Heart left ventricle (tissue), 16 donors: ENCODE data around the gene TUT1. TPM values are rescaled to one million over a fixed set of nuclear protein-coding genes. Genes with fewer than 3 reads are reported as not detected.

Experiments used
- ATAC-seq, 4 donors: fragments of 200-7000 bp; cut with Tn5 transposase; one replicate each; pipeline ENCODE4 v1.9.1; 2020 to 2022; ENCODE audit warnings: moderate library complexity in 4 of 4, mild to moderate bottlenecking in 3 of 4, moderate number of reproducible peaks in 1 of 4
- DNase-seq, 5 donors: peaks; one replicate each; pipeline ENCODE4 v3.0.0-alpha.2; 2020
- H3K27ac ChIP-seq, 12 donors: fragments of 200-600 bp; sonication (generic) in 4 of 12; one replicate each; pipeline versions ENCODE4 v1.5.0 to v1.8.0; 2016 to 2022; ENCODE audit warnings: mild to moderate bottlenecking in 2 of 12
- H3K27me3 ChIP-seq, 9 donors: fragments of 200-600 bp; sonication (generic) in 2 of 9; one replicate each; pipeline versions ENCODE4 v1.5.1 to v1.8.0; 2016 to 2022; ENCODE audit warnings: mild to moderate bottlenecking in 3 of 9
- H3K36me3 ChIP-seq, 9 donors: fragments of 200-600 bp; sonication (generic) in 2 of 9; one replicate each; pipeline versions ENCODE4 v1.5.0 to v1.8.0; 2018 to 2022; ENCODE audit warnings: mild to moderate bottlenecking in 2 of 9
- H3K4me1 ChIP-seq, 12 donors: fragments of 200-600 bp; sonication (generic) in 4 of 12; one replicate each; pipeline versions ENCODE4 v1.5.0 to v1.8.0; 2016 to 2022; ENCODE audit warnings: mild to moderate bottlenecking in 3 of 12
- H3K4me3 ChIP-seq, 12 donors: fragments of 200-600 bp; sonication (generic) in 4 of 12; one replicate each; pipeline versions ENCODE4 v1.5.0 to v1.8.0; 2017 to 2022; ENCODE audit warnings: mild to moderate bottlenecking in 9 of 12, moderate library complexity in 4 of 12
- H3K9me3 ChIP-seq, 12 donors: fragments of 200-600 bp; sonication (generic) in 4 of 12; one replicate each; pipeline versions ENCODE4 v1.5.0 to v1.8.0; 2016 to 2022; ENCODE audit warnings: mild to moderate bottlenecking in 1 of 12
- POLR2A ChIP-seq, 2 donors: fragments of 450-650 bp; IDR thresholded peaks; one replicate each; pipeline ENCODE4 v1.6.1; 2017; ENCODE audit warnings: antibody characterized with exemption in 2 of 2, mild to moderate bottlenecking in 2 of 2, moderate library complexity in 2 of 2
- WGBS, 4 donors: extraction: QIAGEN DNeasy Blood & Tissue Kit in 2 of 4; methylation state at CpG; one replicate each; pipeline versions ENCODE4 v1.1.5 to v1.1.7; 2013 to 2018; 5-methylcytosine and 5-hydroxymethylcytosine counted together
- intact Hi-C, 10 donors: fragments of 100-400 bp; cut with DNase I; formaldehyde crosslinking; loops; one replicate each; pipeline versions ENCODE4 v1.11.1 to v1.14.2; 2022
- polyA plus RNA-seq, 2 donors: library from polyadenylated mRNA; stranded (reverse); fragments of 200-250 nt; gene quantifications; one replicate each; pipeline ENCODE4 v1.2.3, GENCODE V29; 2013
- total RNA-seq, 9 donors: library from RNA; depleted of rRNA in 2 of 9; stranded (reverse); fragments of >200 nt in 2 of 9; fragmentation: NEBNext Ultra II Directional in 3 of 9; extraction: Animal tissue kit (Norgen Biotek cat#: 25700) in 3 of 9; gene quantifications; one replicate each; pipeline versions ENCODE4 v1.1.0 to v1.2.4, GENCODE V29; 2016 to 2023
- TF ChIP-seq, protein P1 (sequence below), 12 donors: fragments of 200-600 bp; sonication (generic) in 4 of 12; IDR thresholded peaks; one replicate each; pipeline versions ENCODE4 v1.5.0 to v1.8.0; 2018 to 2022; ENCODE audit warnings: antibody characterized with exemption in 12 of 12, mild to moderate bottlenecking in 5 of 12
- donor health status: ischemic (EF 13 %, LVEDD 7.1; RV severe dilation, severe dysfunction).
- donor health status: healthy with polysubstance abuse.
- donor health status: DM: no; HTN: yes; CAD: no.
- donor health status: DM: no; HTN: no; CAD: no.
- donor health status: ischemic (EF 25% LVEDD 6.9; RV normal size, moderate dysfunction).
- donor health status: ischemic (EF 25% LVEDD 5.7; RV mildly dilated, moderate dysfunction).
- donor health status: healthy.
- donor health status: DM: yes; HTN: yes; CAD: no.
- donor health status: ischemic (EF 35%, LVEDD 5.7; RV mildly dilated, moderate dysfunction).
- donor health status: nonischemic (EF 11% LVEDD 7.7; RV severe dilation, severe dysfunction).
- donor health status: DM: yes; HTN: yes; CAD: no.
- donor health status: PGD.
- donor health status: ischemic (EF 29% LVEDD 5.4; RV normal size, mild dysfunction).
- donor health status: nonischemic (EF 23%, LVEDD 6.1; RV moderate dilation, normal function).

Gene TUT1
- total and polyA plus RNA-seq, 11 donors = 6.3 to 16.3 (median 11.3) TPM

DNA sequence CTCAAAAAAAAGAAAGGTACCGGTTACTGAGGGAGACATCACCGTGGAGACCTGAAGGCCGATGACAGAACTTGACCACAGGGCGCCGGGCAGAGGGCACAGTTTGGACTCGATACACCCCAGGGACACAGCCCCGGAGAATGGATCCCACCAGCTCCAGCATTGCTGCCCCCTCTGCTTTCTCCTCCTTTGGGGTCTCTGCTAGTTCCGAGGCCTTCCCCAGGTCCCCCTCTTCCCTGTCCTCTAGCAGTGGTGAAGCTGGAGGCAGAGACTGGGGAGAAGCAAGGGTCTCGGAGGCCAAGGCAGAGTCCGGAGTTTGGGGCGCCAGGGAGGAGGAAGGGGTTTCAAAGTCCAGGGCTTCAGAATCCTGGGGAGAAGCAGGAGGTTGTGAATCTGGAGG is 12.8 kb downstream of the TUT1 start:
- WGBS, 4 donors = 97 to 100% (median 98%) methylated on average over 11 of the region's 11 CpGs
- Histone ChIP-seq H3K9me3 (no peaks in the 10 kb centered on the region), H3K36me3 (peaks cover 0 to 79% (median 60%) of the 10 kb centered on the region in 9 donors), H3K27me3 (no peaks in the 10 kb centered on the region), H3K4me3 (no peak overlapping the region), H3K27ac (peak overlapping the region in 9 of 12 donors; percentile 9 to 95 (median 84)), H3K4me1 (peaks cover 0 to 40% (median 20%) of the 10 kb centered on the region in 12 donors)
- no peak for DNase-seq
- intact Hi-C loops = no loop called here
- ATAC-seq = no peak
- TF ChIP-seq, protein P1, sequence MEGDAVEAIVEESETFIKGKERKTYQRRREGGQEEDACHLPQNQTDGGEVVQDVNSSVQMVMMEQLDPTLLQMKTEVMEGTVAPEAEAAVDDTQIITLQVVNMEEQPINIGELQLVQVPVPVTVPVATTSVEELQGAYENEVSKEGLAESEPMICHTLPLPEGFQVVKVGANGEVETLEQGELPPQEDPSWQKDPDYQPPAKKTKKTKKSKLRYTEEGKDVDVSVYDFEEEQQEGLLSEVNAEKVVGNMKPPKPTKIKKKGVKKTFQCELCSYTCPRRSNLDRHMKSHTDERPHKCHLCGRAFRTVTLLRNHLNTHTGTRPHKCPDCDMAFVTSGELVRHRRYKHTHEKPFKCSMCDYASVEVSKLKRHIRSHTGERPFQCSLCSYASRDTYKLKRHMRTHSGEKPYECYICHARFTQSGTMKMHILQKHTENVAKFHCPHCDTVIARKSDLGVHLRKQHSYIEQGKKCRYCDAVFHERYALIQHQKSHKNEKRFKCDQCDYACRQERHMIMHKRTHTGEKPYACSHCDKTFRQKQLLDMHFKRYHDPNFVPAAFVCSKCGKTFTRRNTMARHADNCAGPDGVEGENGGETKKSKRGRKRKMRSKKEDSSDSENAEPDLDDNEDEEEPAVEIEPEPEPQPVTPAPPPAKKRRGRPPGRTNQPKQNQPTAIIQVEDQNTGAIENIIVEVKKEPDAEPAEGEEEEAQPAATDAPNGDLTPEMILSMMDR (IDR thresholded peaks at IDR 0.05) = no peak
- no peak for TF ChIP-seq POLR2A (IDR thresholded peaks at IDR 0.05)

DNA sequence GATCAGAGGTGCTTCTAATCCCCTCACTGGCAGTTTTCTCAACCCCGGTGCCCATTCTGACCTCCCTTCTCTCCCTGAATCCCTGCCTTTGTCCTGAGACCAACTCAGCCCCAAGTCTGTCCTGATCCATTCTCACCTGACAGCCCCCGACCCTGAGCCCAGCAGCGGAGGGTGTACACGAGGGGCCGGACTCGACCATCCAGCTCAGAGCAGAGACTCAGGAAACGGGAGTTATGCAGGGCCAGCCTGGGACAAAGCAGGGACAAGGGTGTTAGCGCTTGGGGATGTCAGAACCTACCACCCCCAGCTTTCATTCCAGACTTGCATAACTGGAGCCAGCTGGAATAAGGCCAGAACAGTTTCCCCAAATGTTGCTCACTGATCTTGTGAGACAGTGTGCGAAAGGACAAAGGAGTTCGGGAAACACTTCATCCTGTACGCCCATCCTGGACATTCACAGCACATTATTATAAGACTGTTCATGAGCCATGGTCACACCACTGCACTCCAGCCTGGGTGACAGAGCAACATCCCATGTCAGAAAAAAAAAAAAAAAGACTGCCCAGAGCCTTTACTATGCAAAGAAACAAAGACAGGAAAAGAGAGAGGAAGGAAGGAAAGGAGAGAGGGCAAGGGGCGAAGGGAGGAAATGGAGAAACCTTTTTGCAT is 14.1 kb downstream of the TUT1 start:
- H3K27me3 ChIP-seq = no peaks in the 10 kb centered on the region
- peak in 4 of 5 donors; percentile 57 to 78 (median 76) for DNase-seq
- peak in 3 of 4 donors; percentile 4 to 58 (median 8) for ATAC-seq
- intact Hi-C loops = no loop called here
- peaks cover 0 to 72% (median 58%) of the 10 kb centered on the region in 9 donors for H3K36me3 ChIP-seq
- WGBS, 4 donors = 50 to 67% (median 59%) methylated on average over 12 of the region's 12 CpGs
- H3K9me3 ChIP-seq = no peaks in the 10 kb centered on the region
- H3K27ac ChIP-seq = peak overlapping the region; percentile 68 to 98 (median 90)
- H3K4me1 ChIP-seq = peaks cover 6 to 48% (median 27%) of the 10 kb centered on the region in 12 donors
- TF ChIP-seq, protein P1 (IDR thresholded peaks at IDR 0.05) = no peak
- TF ChIP-seq POLR2A (IDR thresholded peaks at IDR 0.05) = no peak
- peak overlapping the region in 6 of 12 donors; percentile 14 to 88 (median 74) for H3K4me3 ChIP-seq

DNA sequence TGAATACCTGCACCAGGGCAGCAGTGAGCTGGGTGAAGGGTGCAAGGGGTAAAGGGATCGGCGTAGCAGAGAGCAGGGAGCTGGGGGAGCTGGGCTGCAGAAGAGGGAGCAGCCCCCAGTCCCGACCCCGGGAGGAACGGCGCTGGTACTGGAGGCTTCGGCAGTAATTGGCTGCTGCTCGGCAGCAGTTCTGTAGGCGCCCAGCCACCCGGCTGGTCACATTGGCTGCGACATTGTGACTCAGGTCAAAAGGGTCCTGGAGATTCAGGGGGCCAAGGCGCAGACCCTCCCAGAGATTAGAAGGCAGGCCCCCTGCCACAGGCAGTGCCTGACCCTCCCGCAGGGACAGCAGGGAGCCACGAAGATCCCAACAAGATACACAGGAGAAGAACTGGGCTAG is 15.5 kb downstream of the TUT1 start:
- Histone ChIP-seq H3K27ac (peak overlapping the region in 11 of 12 donors; percentile 68 to 98 (median 94)), H3K4me3 (peak overlapping the region in 8 of 12 donors; percentile 58 to 95 (median 82)), H3K36me3 (peaks cover 0 to 72% (median 58%) of the 10 kb centered on the region in 9 donors), H3K27me3 (no peaks in the 10 kb centered on the region), H3K4me1 (peaks cover 7 to 57% (median 34%) of the 10 kb centered on the region in 12 donors), H3K9me3 (no peaks in the 10 kb centered on the region)
- DNase-seq (no peak), ATAC-seq (no peak)
- intact Hi-C loops = loop anchor here in 2 of 10 donors (2.0 kb wide), 2 partner anchors 15 to 29 kb away; partner anchors contain the start of genes AHNAK (in 1 of the 2) and TUT1 (in 1 of the 2)
- 61 to 72% (median 68%) methylated on average over 14 of the region's 14 CpGs for WGBS, 4 donors
- TF ChIP-seq POLR2A (IDR thresholded peaks at IDR 0.05) = no peak
- TF ChIP-seq, protein P1 (IDR thresholded peaks at IDR 0.05) = no peak

DNA sequence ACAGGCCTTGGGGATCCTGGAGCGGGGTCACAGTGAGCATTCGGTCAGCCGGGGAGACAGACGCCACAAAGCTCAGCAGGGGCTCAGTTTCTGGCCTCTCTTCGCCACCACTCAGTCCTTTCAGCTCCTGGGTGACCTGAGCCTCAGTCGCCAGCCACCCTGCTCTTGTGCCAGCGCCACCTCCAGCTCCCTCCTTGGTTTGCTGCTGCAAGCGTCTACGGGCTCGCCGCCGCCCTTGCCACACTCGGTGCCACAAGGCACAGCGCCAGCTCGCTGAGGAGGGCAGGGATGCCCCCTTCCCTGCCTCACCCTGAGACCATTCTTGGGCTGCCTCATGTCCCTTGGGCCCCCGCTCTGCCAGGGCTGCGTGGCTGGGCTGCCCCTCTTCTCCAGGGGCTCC is 16.2 kb downstream of the TUT1 start:
- WGBS, 4 donors = 42 to 74% (median 54%) methylated on average over 12 to 17 of the region's 17 CpGs
- peaks cover 7 to 62% (median 37%) of the 10 kb centered on the region in 12 donors for H3K4me1 ChIP-seq
- DNase-seq (no peak), ATAC-seq (no peak)
- H3K27me3 ChIP-seq = no peaks in the 10 kb centered on the region
- TF ChIP-seq POLR2A (IDR thresholded peaks at IDR 0.05) = no peak
- TF ChIP-seq, protein P1 (IDR thresholded peaks at IDR 0.05) = no peak
- H3K9me3 ChIP-seq = no peaks in the 10 kb centered on the region
- H3K36me3 ChIP-seq = peaks cover 0 to 72% (median 60%) of the 10 kb centered on the region in 9 donors
- peak overlapping the region; percentile 61 to 98 (median 94) for H3K27ac ChIP-seq
- intact Hi-C loops = loop anchor here in 2 of 10 donors (2.0 kb wide), 2 partner anchors 16 to 28 kb away; partner anchors contain the start of genes AHNAK (in 1 of the 2) and TUT1 (in 1 of the 2)
- peak overlapping the region in 11 of 12 donors; percentile 38 to 95 (median 74) for H3K4me3 ChIP-seq
